Osteoblast (primary cell): ENCODE results near the gene NSMCE4A. TPM values are rescaled to one million over a fixed set of nuclear protein-coding genes. Genes with fewer than 3 reads are reported as not detected.
"Not testable (repeated sequence)": the region's sequence is repeated elsewhere in the genome, so short reads cannot be mapped to it uniquely, and the experiment has no call there.

ENCODE experiments used
- DNase-seq: peaks from one replicate; pipeline ENCODE4 v3.0.0; 2011; ENCODE audit warnings: low spot score, mixed read lengths; ENCODE audit not compliant: insufficient read length; ENCODE audit errors: missing footprints
- H2AFZ ChIP-seq: 2 replicates; pipeline ENCODE4 v1.6.0; 2011; ENCODE audit warnings: mild to moderate bottlenecking, low read length
- H3K27ac ChIP-seq: 2 replicates; pipeline ENCODE4 v1.5.1; 2011; ENCODE audit warnings: mild to moderate bottlenecking, low read depth, low read length, moderate library complexity
- H3K27me3 ChIP-seq: 2 replicates; pipeline ENCODE4 v1.6.0; 2012; ENCODE audit warnings: mild to moderate bottlenecking, control low read depth, inconsistent platforms, low read length, moderate library complexity; ENCODE audit not compliant: insufficient read depth
- H3K36me3 ChIP-seq: 2 replicates; pipeline ENCODE4 v1.5.1; 2011; ENCODE audit warnings: mild to moderate bottlenecking, low read length, control low read depth, moderate library complexity; ENCODE audit not compliant: insufficient read depth
- H3K4me1 ChIP-seq: 2 replicates; pipeline ENCODE4 v1.5.1; 2011; ENCODE audit warnings: mild to moderate bottlenecking, low read length, control low read depth, moderate library complexity; ENCODE audit not compliant: insufficient read depth
- H3K4me2 ChIP-seq: 2 replicates; pipeline ENCODE4 v1.6.0; 2011; ENCODE audit warnings: mild to moderate bottlenecking, low read length; ENCODE audit not compliant: insufficient read depth
- H3K4me3 ChIP-seq: fragments of 200-600 bp; sonication (generic); 3 replicates; pipeline ENCODE4 v1.5.1; 2012; ENCODE audit warnings: mild to moderate bottlenecking, low read length, inconsistent platforms; ENCODE audit not compliant: insufficient read depth
- H3K79me2 ChIP-seq: 2 replicates; pipeline ENCODE4 v1.6.0; 2012; ENCODE audit warnings: mild to moderate bottlenecking, low read length, control low read depth, inconsistent platforms; ENCODE audit not compliant: insufficient read depth
- H3K9me3 ChIP-seq: 2 replicates; pipeline ENCODE4 v1.5.1; 2011; ENCODE audit warnings: low read depth, low read length, control low read depth
- H4K20me1 ChIP-seq: 2 replicates; pipeline ENCODE4 v1.6.0; 2012; ENCODE audit warnings: mild to moderate bottlenecking, low read length, control low read depth; ENCODE audit not compliant: insufficient read depth
- total RNA-seq: library from RNA; depleted of rRNA; stranded (reverse); fragments of >200 nt; gene quantifications from 2 replicates; pipeline ENCODE4 v1.2.3, GENCODE V29; 2012
- TF ChIP-seq, protein P1 (sequence below): IDR thresholded peaks from 2 replicates; pipeline ENCODE4 v1.5.1; 2011; ENCODE audit warnings: mild to moderate bottlenecking, low read depth, low read length, moderate library complexity; ENCODE audit errors: extremely low read depth

The NSMCE4A gene
- total RNA-seq, 1 donor: 25.7 TPM

DNA sequence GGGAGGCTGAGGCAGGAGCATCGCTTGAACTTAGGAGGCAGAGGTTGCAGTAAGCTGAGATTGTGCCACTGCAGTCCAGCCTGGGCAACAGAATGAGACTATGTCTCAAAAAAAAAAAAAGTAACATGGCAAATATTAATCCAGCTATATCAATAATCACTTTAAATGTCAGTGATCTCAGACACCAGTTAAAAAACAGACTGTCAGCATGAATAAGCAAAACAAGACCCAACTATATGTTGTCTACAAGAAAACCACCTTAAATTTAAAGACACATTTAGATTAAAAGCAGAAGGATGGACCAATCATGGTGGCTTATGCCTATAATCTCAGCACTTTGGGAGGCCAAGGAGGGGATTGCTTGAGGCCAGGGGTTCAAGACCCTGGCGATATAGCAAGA is 38.7 kb downstream of the NSMCE4A start:
- no peaks in the 10 kb centered on the region for H3K27me3 ChIP-seq
- H2AFZ ChIP-seq: no peak overlapping the region
- TF ChIP-seq, protein P1, sequence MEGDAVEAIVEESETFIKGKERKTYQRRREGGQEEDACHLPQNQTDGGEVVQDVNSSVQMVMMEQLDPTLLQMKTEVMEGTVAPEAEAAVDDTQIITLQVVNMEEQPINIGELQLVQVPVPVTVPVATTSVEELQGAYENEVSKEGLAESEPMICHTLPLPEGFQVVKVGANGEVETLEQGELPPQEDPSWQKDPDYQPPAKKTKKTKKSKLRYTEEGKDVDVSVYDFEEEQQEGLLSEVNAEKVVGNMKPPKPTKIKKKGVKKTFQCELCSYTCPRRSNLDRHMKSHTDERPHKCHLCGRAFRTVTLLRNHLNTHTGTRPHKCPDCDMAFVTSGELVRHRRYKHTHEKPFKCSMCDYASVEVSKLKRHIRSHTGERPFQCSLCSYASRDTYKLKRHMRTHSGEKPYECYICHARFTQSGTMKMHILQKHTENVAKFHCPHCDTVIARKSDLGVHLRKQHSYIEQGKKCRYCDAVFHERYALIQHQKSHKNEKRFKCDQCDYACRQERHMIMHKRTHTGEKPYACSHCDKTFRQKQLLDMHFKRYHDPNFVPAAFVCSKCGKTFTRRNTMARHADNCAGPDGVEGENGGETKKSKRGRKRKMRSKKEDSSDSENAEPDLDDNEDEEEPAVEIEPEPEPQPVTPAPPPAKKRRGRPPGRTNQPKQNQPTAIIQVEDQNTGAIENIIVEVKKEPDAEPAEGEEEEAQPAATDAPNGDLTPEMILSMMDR: no peak
- no peaks in the 10 kb centered on the region for H3K79me2 ChIP-seq
- no peak overlapping the region for H3K4me3 ChIP-seq
- no peaks in the 10 kb centered on the region for H3K4me1 ChIP-seq
- no peaks in the 10 kb centered on the region for H3K36me3 ChIP-seq
- no peaks in the 10 kb centered on the region for H4K20me1 ChIP-seq
- DNase-seq: no peak
- H3K9me3 ChIP-seq: no peaks in the 10 kb centered on the region
- H3K27ac ChIP-seq: no peak overlapping the region
- no peak overlapping the region for H3K4me2 ChIP-seq

DNA sequence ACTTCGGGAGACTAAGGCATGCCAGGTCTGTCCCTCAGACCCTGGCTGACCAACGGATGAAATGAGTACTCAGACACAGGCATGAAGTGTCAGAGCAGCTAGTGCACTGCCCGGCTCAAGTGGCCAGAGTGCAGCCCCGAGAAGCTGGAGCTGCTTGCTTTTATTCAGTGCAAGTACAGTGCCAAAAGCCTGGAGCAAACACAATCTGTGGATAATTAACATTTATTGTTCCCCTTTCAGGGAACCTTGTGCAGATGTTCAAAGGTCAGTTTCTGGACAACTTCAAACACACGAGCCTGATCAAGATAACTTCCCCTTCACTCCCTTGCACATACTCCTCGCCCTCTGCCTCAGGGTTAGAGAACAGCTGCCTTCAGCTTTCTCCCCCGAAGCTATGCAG is 39.3 kb downstream of the NSMCE4A start:
- Histone ChIP-seq H3K4me2 (no peak overlapping the region), H3K9me3 (no peaks in the 10 kb centered on the region), H3K4me1 (no peaks in the 10 kb centered on the region), H3K27me3 (no peaks in the 10 kb centered on the region), H3K36me3 (no peaks in the 10 kb centered on the region), H2AFZ (no peak overlapping the region), H3K79me2 (no peaks in the 10 kb centered on the region), H4K20me1 (no peaks in the 10 kb centered on the region), H3K4me3 (no peak overlapping the region), H3K27ac (no peak overlapping the region)
- TF ChIP-seq, protein P1: no peak
- DNase-seq: no peak

DNA sequence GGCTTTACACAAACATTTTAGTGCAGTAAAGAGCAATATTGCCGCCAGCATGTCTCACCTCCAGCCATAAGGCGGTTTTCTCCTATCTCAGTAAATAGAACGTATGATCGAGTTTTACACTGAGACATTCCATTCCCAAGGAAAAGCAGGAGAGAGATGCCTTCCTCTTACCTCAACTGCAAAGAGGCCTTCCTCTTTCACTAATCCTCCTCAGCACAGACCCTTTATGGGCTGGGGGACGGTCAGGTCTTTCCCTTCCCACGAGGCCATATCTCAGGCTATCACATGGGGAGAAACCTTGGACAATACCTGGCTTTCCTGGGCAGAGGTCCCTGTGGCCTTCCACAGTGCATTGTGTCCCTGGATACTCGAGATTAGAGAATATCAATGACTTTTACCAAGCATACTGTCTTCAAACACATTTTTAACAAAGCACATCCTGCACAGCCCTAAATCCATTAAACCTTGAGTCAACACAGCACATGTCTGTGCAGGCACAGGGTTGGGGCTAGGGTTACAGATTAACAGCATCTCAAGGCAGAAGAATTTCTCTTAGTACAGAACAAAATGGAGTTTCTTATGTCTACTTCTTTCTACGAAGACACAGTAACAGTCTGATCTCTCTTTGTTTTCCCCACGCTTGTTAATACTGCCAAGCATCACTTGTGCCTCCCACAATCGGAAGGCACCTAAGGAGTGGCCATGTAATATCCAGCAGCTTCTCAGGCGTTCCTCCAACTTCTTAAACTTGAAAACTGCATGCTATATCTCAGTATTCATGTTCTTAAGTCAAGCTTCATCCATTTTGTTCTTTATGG is 44.5 kb downstream of the NSMCE4A start:
- not testable (repeated sequence) for H3K4me2 ChIP-seq, H3K27ac ChIP-seq, DNase-seq, H3K27me3 ChIP-seq, H4K20me1 ChIP-seq, H3K36me3 ChIP-seq, H2AFZ ChIP-seq, H3K9me3 ChIP-seq, H3K4me3 ChIP-seq
- Histone ChIP-seq H3K4me1 (peaks cover 10% of the 10 kb centered on the region), H3K79me2 (peaks cover 28% of the 10 kb centered on the region)

- H3K27me3 ChIP-seq, H3K4me3 ChIP-seq, DNase-seq, H4K20me1 ChIP-seq, H3K9me3 ChIP-seq, H3K27ac ChIP-seq, H3K4me2 ChIP-seq, H2AFZ ChIP-seq, H3K36me3 ChIP-seq: not testable (repeated sequence)
- Histone ChIP-seq H3K4me1 (peaks cover 10% of the 10 kb centered on the region), H3K79me2 (peaks cover 34% of the 10 kb centered on the region)
Observed at GRCh38 chr10:121929585-121930267, 45.3 kb downstream of the NSMCE4A start.

DNA sequence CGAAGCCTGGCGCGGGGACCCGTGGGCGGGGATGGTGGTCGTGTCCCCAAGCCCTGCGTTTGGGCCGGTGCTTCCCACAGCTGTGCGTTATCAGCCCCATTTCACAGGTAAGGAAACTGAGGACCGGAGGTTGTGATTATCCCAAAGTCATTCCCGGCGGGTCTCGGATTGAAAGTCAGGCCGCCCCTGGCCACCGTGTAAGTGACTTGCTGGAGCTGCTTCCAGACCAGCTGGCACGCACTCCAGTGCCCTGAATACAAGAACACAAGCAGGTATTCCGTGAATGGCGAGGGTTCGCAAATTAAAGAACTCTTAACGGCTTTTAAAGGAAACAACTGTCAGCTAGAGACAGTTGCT is 46.5 kb downstream of the NSMCE4A start:
- peak overlapping the region; percentile 95 for H2AFZ ChIP-seq
- peak; percentile 75 for DNase-seq
- H3K36me3 ChIP-seq: no peaks in the 10 kb centered on the region
- H3K27me3 ChIP-seq: no peaks in the 10 kb centered on the region
- peaks cover 36% of the 10 kb centered on the region for H3K79me2 ChIP-seq
- TF ChIP-seq, protein P1: no peak
- H3K4me2 ChIP-seq: peak overlapping the region; percentile 98
- no peaks in the 10 kb centered on the region for H4K20me1 ChIP-seq
- no peaks in the 10 kb centered on the region for H3K9me3 ChIP-seq
- peak overlapping the region; percentile 98 for H3K4me3 ChIP-seq
- H3K27ac ChIP-seq: peak overlapping the region; percentile 96
- H3K4me1 ChIP-seq: peaks cover 10% of the 10 kb centered on the region
